H1 (cell line): ENCODE results near the gene RAP1A. TPM values are rescaled to one million over a fixed set of nuclear protein-coding genes. Genes with fewer than 3 reads are reported as not detected.

Experiments used
- CTCF ChIA-PET: fragments of 300-600 bp; sonication (Branson Sonifier 250); formaldehyde crosslinking; loops from one replicate; lab custom pipeline; 2021; ENCODE audit not compliant: partially characterized antibody; lab: Charles Lee
- POLR2A ChIA-PET: fragments of 300-600 bp; sonication (Branson Sonifier 250); formaldehyde crosslinking; loops from one replicate; lab custom pipeline; 2021; ENCODE audit warnings: inconsistent platforms; ENCODE audit not compliant: partially characterized antibody; lab: Charles Lee
- DNase-seq, 2 experiments: peaks; one replicate each; pipeline versions ENCODE4 v3.0.0 to v3.0.0-alpha.2; 2010 to 2022; ENCODE audit warnings: low spot score in 2 of 2, low read depth in 1 of 2, mixed read lengths in 1 of 2
- FAIRE-seq: peaks from 2 replicates; lab custom pipeline; 2011; peaks lifted over from hg19 to GRCh38; lab: Jason Lieb, UNC
- H2AFZ ChIP-seq: 2 replicates; pipeline ENCODE4 v1.8.1; 2012; ENCODE audit warnings: low read length, inconsistent platforms
- H2AK5ac ChIP-seq: 2 replicates; pipeline ENCODE4 v1.6.1; 2013; ENCODE audit warnings: low read depth, low read length
- H2BK120ac ChIP-seq: replicated peaks from 2 replicates; pipeline ENCODE3; 2013; ENCODE audit warnings: low read depth, low read length, inconsistent platforms
- H2BK12ac ChIP-seq: 2 replicates; pipeline ENCODE4 v1.6.1; 2013; ENCODE audit warnings: low read depth, low read length
- H2BK15ac ChIP-seq: 2 replicates; pipeline ENCODE4 v1.6.1; 2013; ENCODE audit warnings: low read length
- H2BK20ac ChIP-seq: 2 replicates; pipeline ENCODE4 v1.6.1; 2013; ENCODE audit warnings: low read length
- H2BK5ac ChIP-seq: 2 replicates; pipeline ENCODE4 v1.6.1; 2013; ENCODE audit warnings: low read depth, low read length
- H3K14ac ChIP-seq: 2 replicates; pipeline ENCODE4 v1.6.1; 2013; ENCODE audit warnings: inconsistent platforms; ENCODE audit not compliant: insufficient read length
- H3K18ac ChIP-seq: 2 replicates; pipeline ENCODE4 v1.6.1; 2013; ENCODE audit warnings: low read length; ENCODE audit errors: extremely low read depth
- H3K23ac ChIP-seq: 2 replicates; pipeline ENCODE4 v1.6.1; 2013; ENCODE audit warnings: inconsistent platforms; ENCODE audit not compliant: insufficient read length
- H3K23me2 ChIP-seq: 2 replicates; pipeline ENCODE4 v1.6.1; 2013; ENCODE audit warnings: low read depth, low read length
- H3K27ac ChIP-seq: 2 replicates; pipeline ENCODE4 v1.6.1; 2011; ENCODE audit warnings: low read depth, low read length, inconsistent platforms
- H3K27me3 ChIP-seq, 4 experiments: replicated peaks in 1 of 4; 1 replicate in 1 of 4; 2 replicates in 3 of 4; pipeline versions ENCODE4 v1.6.1 to v1.8.1; 2011 to 2013; ENCODE audit warnings: low read length in 3 of 4, mild to moderate bottlenecking in 3 of 4, inconsistent platforms in 2 of 4, mixed read lengths in 2 of 4, moderate library complexity in 1 of 4; ENCODE audit not compliant: control insufficient read depth in 3 of 4, insufficient read depth in 3 of 4; ENCODE audit errors: extremely low read depth in 1 of 4
- H3K36me3 ChIP-seq, 4 experiments: 2 replicates each; pipeline versions ENCODE4 v1.6.1 to v1.8.1; 2011 to 2013; ENCODE audit warnings: mild to moderate bottlenecking in 4 of 4, low read length in 3 of 4, moderate library complexity in 2 of 4, control low read depth in 1 of 4, inconsistent platforms in 1 of 4; ENCODE audit not compliant: insufficient read depth in 4 of 4, control insufficient read depth in 2 of 4
- H3K4ac ChIP-seq: replicated peaks from 2 replicates; pipeline ENCODE3; 2013; ENCODE audit warnings: low read length, low read depth, mixed read lengths, inconsistent platforms; ENCODE audit not compliant: insufficient read length
- H3K4me1 ChIP-seq, 4 experiments: replicated peaks in 1 of 4; 1 replicate in 1 of 4; 2 replicates in 3 of 4; pipeline versions ENCODE4 v1.6.1 to v1.8.1; 2011 to 2013; ENCODE audit warnings: low read length in 3 of 4, inconsistent platforms in 2 of 4, mixed read lengths in 1 of 4; ENCODE audit not compliant: insufficient read depth in 4 of 4, control insufficient read depth in 3 of 4
- H3K4me2 ChIP-seq, 2 experiments: 2 replicates each; pipeline versions ENCODE4 v1.6.1 to v1.8.1; 2011 to 2013; ENCODE audit warnings: low read depth in 2 of 2, low read length in 2 of 2, control low read depth in 1 of 2, inconsistent platforms in 1 of 2, mild to moderate bottlenecking in 1 of 2; ENCODE audit not compliant: insufficient read depth in 1 of 2
- H3K4me3 ChIP-seq, 4 experiments: fragments of 200-600, 300-600 bp in 1 of 4; sonication (generic), shearing (Covaris generic), sonication (Bioruptor Twin) in 1 of 4; 2 replicates each; pipeline versions ENCODE4 v1.5.1 to v1.8.1; 2011 to 2016; ENCODE audit warnings: low read length in 4 of 4, low read depth in 3 of 4, control low read depth in 2 of 4, inconsistent platforms in 2 of 4, mild to moderate bottlenecking in 2 of 4, mixed read lengths in 1 of 4, moderate library complexity in 1 of 4; ENCODE audit not compliant: insufficient read depth in 2 of 4; ENCODE audit errors: extremely low read depth in 1 of 4
- H3K56ac ChIP-seq: replicated peaks from 2 replicates; pipeline ENCODE3; 2013; ENCODE audit warnings: low read depth, mild to moderate bottlenecking, mixed read lengths, low read length, inconsistent platforms; ENCODE audit not compliant: insufficient read length
- H3K79me1 ChIP-seq: 2 replicates; pipeline ENCODE4 v1.6.1; 2013; ENCODE audit warnings: low read depth, low read length, control low read depth
- H3K79me2 ChIP-seq, 2 experiments: 2 replicates each; pipeline versions ENCODE4 v1.6.1 to v1.8.1; 2012 to 2013; ENCODE audit warnings: low read length in 2 of 2, mild to moderate bottlenecking in 2 of 2, inconsistent platforms in 1 of 2; ENCODE audit not compliant: insufficient read depth in 2 of 2, control insufficient read depth in 1 of 2
- H3K9ac ChIP-seq, 4 experiments: replicated peaks in 1 of 4; 1 replicate in 1 of 4; 2 replicates in 3 of 4; pipeline versions ENCODE4 v1.6.1 to v1.8.1; 2011 to 2013; ENCODE audit warnings: low read depth in 3 of 4, low read length in 3 of 4, control low read depth in 2 of 4, mild to moderate bottlenecking in 2 of 4, moderate library complexity in 2 of 4, inconsistent platforms in 1 of 4; ENCODE audit errors: extremely low read depth in 1 of 4
- H3K9me3 ChIP-seq, 2 experiments: 2 replicates each; pipeline versions ENCODE4 v1.6.1 to v1.8.1; 2012 to 2013; ENCODE audit warnings: mild to moderate bottlenecking in 2 of 2, moderate library complexity in 2 of 2, control low read depth in 1 of 2, inconsistent platforms in 1 of 2, low read depth in 1 of 2, low read length in 1 of 2, mixed read lengths in 1 of 2; ENCODE audit not compliant: insufficient read depth in 2 of 2
- H4K20me1 ChIP-seq, 2 experiments: replicated peaks in 1 of 2; 2 replicates each; pipeline versions ENCODE3 to v1.8.1; 2011 to 2013; ENCODE audit warnings: inconsistent platforms in 2 of 2, low read length in 2 of 2, mild to moderate bottlenecking in 1 of 2; ENCODE audit not compliant: insufficient read depth in 2 of 2, control insufficient read depth in 1 of 2
- H4K5ac ChIP-seq: 2 replicates; pipeline ENCODE4 v1.6.1; 2013; ENCODE audit warnings: low read length, low read depth, mixed read lengths, inconsistent platforms; ENCODE audit not compliant: insufficient read length
- H4K8ac ChIP-seq: 2 replicates; pipeline ENCODE4 v1.8.0; 2013; ENCODE audit warnings: mild to moderate bottlenecking, moderate library complexity, low read length, inconsistent platforms; ENCODE audit not compliant: insufficient read depth; ENCODE audit errors: extremely low read depth
- H4K91ac ChIP-seq: replicated peaks from 2 replicates; pipeline ENCODE3; 2013; ENCODE audit warnings: low read length, mixed read lengths, inconsistent platforms; ENCODE audit not compliant: insufficient read length
- CEBPB ChIP-seq: IDR thresholded peaks from 2 replicates; pipeline ENCODE4 v1.6.1; 2012; ENCODE audit warnings: low read depth, low read length
- CTBP2 ChIP-seq: IDR thresholded peaks from 2 replicates; pipeline ENCODE4 v1.7.0; 2011; ENCODE audit warnings: borderline replicate concordance, mild to moderate bottlenecking, moderate library complexity, mixed read lengths, low read length; ENCODE audit not compliant: insufficient read depth, insufficient read length
- FOSL1 ChIP-seq: IDR thresholded peaks from 2 replicates; pipeline ENCODE4 v1.6.1; 2011; ENCODE audit warnings: mild to moderate bottlenecking, low read depth, low read length, moderate library complexity; ENCODE audit not compliant: insufficient read depth
- HDAC2 ChIP-seq, 2 experiments: fragments of 300-600 bp in 1 of 2; sonication (generic) in 1 of 2; IDR thresholded peaks; 2 replicates each; pipeline ENCODE4 v1.6.1; 2011 to 2012; ENCODE audit warnings: low read depth in 2 of 2, low read length in 2 of 2, mild to moderate bottlenecking in 2 of 2, moderate library complexity in 2 of 2, borderline replicate concordance in 1 of 2, inconsistent platforms in 1 of 2
- JUN ChIP-seq: IDR thresholded peaks from 2 replicates; pipeline ENCODE4 v1.6.1; 2011; ENCODE audit warnings: low read depth, mild to moderate bottlenecking, improper control_type of control experiment, low read length
- KDM1A ChIP-seq: fragments of 200-600, 300-600 bp; sonication (generic); IDR thresholded peaks from 2 replicates; pipeline ENCODE4 v1.7.1; 2016; ENCODE audit warnings: mild to moderate bottlenecking, low read length, borderline replicate concordance
- RBBP5 ChIP-seq: IDR thresholded peaks from 2 replicates; pipeline ENCODE4 v1.7.1; 2012; ENCODE audit warnings: low read depth, mild to moderate bottlenecking, inconsistent platforms, low read length, moderate library complexity, borderline replicate concordance
- SP1 ChIP-seq: IDR thresholded peaks from 2 replicates; pipeline ENCODE4 v1.6.1; 2011; ENCODE audit warnings: low read depth, low read length
- TBP ChIP-seq: IDR thresholded peaks from 2 replicates; pipeline ENCODE4 v1.6.1; 2011; ENCODE audit warnings: low read depth, low read length, improper control_type of control experiment
- TEAD4 ChIP-seq: IDR thresholded peaks from 2 replicates; pipeline ENCODE4 v1.6.1; 2012; ENCODE audit warnings: low read depth, low read length, inconsistent platforms, mixed read lengths
- ZNF274 ChIP-seq: IDR thresholded peaks from 2 replicates; pipeline ENCODE4 v1.7.0; 2012; ENCODE audit warnings: low read length, borderline replicate concordance; ENCODE audit errors: extremely low read depth
- WGBS, 2 experiments: shearing (Covaris generic) in 1 of 2; methylation state at CpG; one replicate each; pipeline versions ENCODE4 v1.1.6 to v1.1.7; 2013 to 2015; ENCODE audit warnings: low lambda C conversion rate in 2 of 2, mixed read lengths in 2 of 2, inconsistent platforms in 1 of 2, low coverage in 1 of 2, missing lambda C conversion rate in 1 of 2; ENCODE audit not compliant: insufficient replicate concordance in 2 of 2, insufficient coverage in 1 of 2, insufficient read length in 1 of 2; ENCODE audit errors: extremely low coverage in 1 of 2, missing lambda C conversion rate in 1 of 2; 5-methylcytosine and 5-hydroxymethylcytosine counted together
- polyA plus RNA-seq, 7 experiments: library from polyadenylated mRNA; depleted of rRNA in 3 of 7; stranded (reverse) in 5 of 7; unstranded in 2 of 7; fragments of >200 nt in 5 of 7; fragments of 200-250 nt in 2 of 7; gene quantifications; 1 replicate in 5 of 7; 2 replicates in 1 of 7; 4 replicates in 1 of 7; pipeline versions ENCODE4 v1.2.1 to v1.2.3, GENCODE V29; 2011 to 2013; ENCODE audit warnings: missing spikeins in 2 of 7, mixed read lengths in 2 of 7
- total RNA-seq: library from RNA; stranded (reverse); fragmentation: NEBNext Ultra II Directional; extraction: Animal tissue kit (Norgen Biotek cat#: 25700); gene quantifications from 2 replicates; pipeline ENCODE4 v1.2.1, GENCODE V29; 2021
- TF ChIP-seq, protein P1 (sequence below): IDR thresholded peaks from 2 replicates; pipeline ENCODE4 v1.6.1; 2012; ENCODE audit warnings: inconsistent platforms
- TF ChIP-seq, protein P2 (sequence below): IDR thresholded peaks from 2 replicates; pipeline ENCODE4 v1.6.1; 2011; ENCODE audit warnings: low read length, improper control_type of control experiment

RAP1A gene
- total and polyA plus RNA-seq, 2 of the 8 experiments (the other 6 are each of a cell fraction or from before 2014, with no cell fraction given): 10.9 to 35.8 TPM

DNA sequence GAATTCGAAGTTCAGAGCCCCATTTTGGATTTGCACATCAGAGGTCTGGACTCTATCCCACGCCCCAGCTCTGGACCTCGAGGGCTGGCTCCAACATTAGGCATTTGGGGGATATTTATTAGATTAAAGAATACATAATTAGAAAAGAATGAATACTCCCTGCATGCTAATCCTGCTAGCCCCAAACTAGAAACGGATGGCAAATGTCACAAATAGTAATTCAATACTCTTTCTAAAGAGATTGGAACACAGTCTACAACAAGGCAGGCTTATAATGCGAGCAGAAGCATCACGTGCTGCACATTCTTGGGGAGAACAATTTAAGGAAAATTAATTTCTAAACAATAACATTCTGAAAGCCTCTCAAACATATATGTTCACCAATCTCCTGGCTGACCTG, 27.7 kb upstream of the RAP1A start:
- no peak overlapping the region for H3K9ac ChIP-seq
- no peaks in the 10 kb centered on the region for H3K9me3 ChIP-seq
- no peak overlapping the region for H2BK120ac ChIP-seq
- ChIA-PET CTCF (interaction anchor here (1.1 to 2.1 kb wide), 2 partner anchors 13 to 110 kb away, joined by 3 to 4 read pairs; no protein-coding TSS in a partner anchor), POLR2A (interaction anchor here (0.6 to 1.8 kb wide), 2 partner anchors 10 to 24 kb away, joined by 3 to 5 read pairs; no protein-coding TSS in a partner anchor)
- 0 out of 2 replicates have a peak overlapping the region, but pooled peaks have one; percentile 79 for H2AFZ ChIP-seq
- no peaks in the 10 kb centered on the region for H3K27me3 ChIP-seq
- no peak overlapping the region for H4K5ac ChIP-seq
- no peak overlapping the region for H2BK12ac ChIP-seq
- DNase-seq (no peak), FAIRE-seq (no peak)
- H3K4me3 ChIP-seq: no peak overlapping the region
- no peak overlapping the region for H2AK5ac ChIP-seq
- no peak overlapping the region for H3K27ac ChIP-seq
- no peaks in the 10 kb centered on the region for H3K79me2 ChIP-seq
- no peak overlapping the region for H4K91ac ChIP-seq
- no peaks in the 10 kb centered on the region for H3K79me1 ChIP-seq
- H3K4ac ChIP-seq: no peak overlapping the region
- no peak overlapping the region for H4K8ac ChIP-seq
- H4K20me1 ChIP-seq: no peaks in the 10 kb centered on the region
- WGBS, 2 experiments: 91% methylated on average over 6 of the region's 6 CpGs; no CpG with 5 or more reads in 1 of the 2 experiments
- H3K23ac ChIP-seq: no peak overlapping the region
- H3K4me1 ChIP-seq: peaks cover 0 to 16% (median 3%) of the 10 kb centered on the region in 4 experiments; a peak in 2 of 7 replicates
- H3K23me2 ChIP-seq: no peaks in the 10 kb centered on the region
- no peaks in the 10 kb centered on the region for H3K36me3 ChIP-seq
- H2BK20ac ChIP-seq: no peak overlapping the region
- no peak overlapping the region for H2BK5ac ChIP-seq
- H3K14ac ChIP-seq: no peak overlapping the region
- no peak overlapping the region for H3K4me2 ChIP-seq
- H3K18ac ChIP-seq: no peak overlapping the region
- no peak overlapping the region for H3K56ac ChIP-seq
- no peak overlapping the region for H2BK15ac ChIP-seq
- TF ChIP-seq FOSL1 (no peak), KDM1A (no peak), CEBPB (no peak), ZNF274 (no peak), CTBP2 (no peak), RBBP5 (no peak), TBP (no peak), SP1 (no peak), JUN (no peak), HDAC2 (IDR thresholded peaks at IDR 0.05; ENCODE audit: borderline replicate concordance in 1 of 2, low read depth in 2 of 2, low read length in 2 of 2) (no peak), TEAD4 (no peak)
- TF ChIP-seq, protein P1, sequence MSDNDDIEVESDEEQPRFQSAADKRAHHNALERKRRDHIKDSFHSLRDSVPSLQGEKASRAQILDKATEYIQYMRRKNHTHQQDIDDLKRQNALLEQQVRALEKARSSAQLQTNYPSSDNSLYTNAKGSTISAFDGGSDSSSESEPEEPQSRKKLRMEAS: no peak
- TF ChIP-seq, protein P2, sequence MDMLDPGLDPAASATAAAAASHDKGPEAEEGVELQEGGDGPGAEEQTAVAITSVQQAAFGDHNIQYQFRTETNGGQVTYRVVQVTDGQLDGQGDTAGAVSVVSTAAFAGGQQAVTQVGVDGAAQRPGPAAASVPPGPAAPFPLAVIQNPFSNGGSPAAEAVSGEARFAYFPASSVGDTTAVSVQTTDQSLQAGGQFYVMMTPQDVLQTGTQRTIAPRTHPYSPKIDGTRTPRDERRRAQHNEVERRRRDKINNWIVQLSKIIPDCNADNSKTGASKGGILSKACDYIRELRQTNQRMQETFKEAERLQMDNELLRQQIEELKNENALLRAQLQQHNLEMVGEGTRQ: no peak
